Measurements from ENCODE around the gene TMEM207. TPM values are rescaled to one million over a fixed set of nuclear protein-coding genes. Genes with fewer than 3 reads are reported as not detected.

The TMEM207 gene
- polyA plus RNA-seq, 3 donors: not detected

GRCh38 chr3:190436331-190436730, 13.4 kb downstream of the TMEM207 start:
- no peak overlapping the region for H3K4me3 Mint-ChIP-seq
- TF ChIP-seq CTCF (IDR thresholded peaks at IDR 0.05): no peak
- Histone ChIP-seq H3K79me2 (ENCODE audit: insufficient read depth, low read length) (no peaks in the 10 kb centered on the region), H3K9me3 (replicated peaks in 1 of 2; ENCODE audit: control insufficient read depth in 1 of 2, insufficient read depth in 1 of 2, low read length in 2 of 2) (no peaks in the 10 kb centered on the region), H3K4me2 (replicated peaks; ENCODE audit: extremely low read depth, low read length, poor library complexity, severe bottlenecking) (no peak overlapping the region), H3K9ac (ENCODE audit: insufficient read depth, low read length, poor library complexity, severe bottlenecking) (no peak overlapping the region), H3K36me3 (replicated peaks in 1 of 2; ENCODE audit: control insufficient read depth in 1 of 2, insufficient read depth in 2 of 2, low read length in 2 of 2) (no peaks in the 10 kb centered on the region), H3K4me1 (ENCODE audit: control insufficient read depth in 1 of 2, insufficient read depth in 2 of 2, low read length in 2 of 2) (no peaks in the 10 kb centered on the region), H3K27ac (ENCODE audit: low read depth in 1 of 2, low read length in 2 of 2) (no peak overlapping the region), H2AFZ (ENCODE audit: insufficient read depth, low read depth, low read length, poor library complexity, severe bottlenecking) (no peak overlapping the region), H3K4me3 (replicated peaks in 1 of 3; ENCODE audit: low read depth in 2 of 3, low read length in 3 of 3) (no peak overlapping the region), H3K27me3 (ENCODE audit: control insufficient read depth in 2 of 2, insufficient read depth in 2 of 2, low read length in 2 of 2) (no peaks in the 10 kb centered on the region), H4K20me1 (ENCODE audit: insufficient read depth, low read length) (no peaks in the 10 kb centered on the region)
- H3K9me3 Mint-ChIP-seq: peaks cover 0 to 6% (median 2%) of the 10 kb centered on the region in 7 donors
- no peak for DNase-seq
- intact Hi-C loops (cut with micrococcal nuclease): no loop called here
- H3K27me3 Mint-ChIP-seq (ENCODE audit: low read depth in 3 of 3): peaks cover 2 to 9% (median 3%) of the 10 kb centered on the region in 3 donors
- no peaks in the 10 kb centered on the region for H3K4me1 Mint-ChIP-seq
- no peaks in the 10 kb centered on the region for H3K36me3 Mint-ChIP-seq
- WGBS (ENCODE audit: insufficient coverage): no CpG with 5 or more reads among the region's 2 CpGs
- H3K27ac Mint-ChIP-seq: no peak overlapping the region

DNA sequence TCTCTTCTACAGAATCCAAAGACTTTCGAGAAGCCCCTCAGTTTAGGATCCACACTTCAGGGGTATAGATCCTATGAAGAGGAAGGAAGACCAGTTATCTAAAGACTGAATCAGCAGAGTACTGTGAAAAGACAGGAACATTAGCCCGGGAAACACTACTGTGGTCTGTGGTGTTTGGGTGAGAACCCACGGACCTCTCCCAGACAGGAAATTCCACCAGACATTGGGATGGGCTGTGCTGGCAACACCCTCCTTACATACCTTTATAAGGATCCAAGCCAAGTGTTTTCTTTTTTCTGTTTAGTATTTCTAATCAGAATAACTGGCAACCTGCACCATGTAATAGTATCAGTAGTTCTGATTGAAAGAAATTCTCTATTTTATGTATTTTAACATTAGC, 14.1 kb downstream of the TMEM207 start:
- no CpG with 5 or more reads among the region's 3 CpGs for WGBS (ENCODE audit: insufficient coverage)
- H3K27me3 ChIP-seq (ENCODE audit: control insufficient read depth in 2 of 2, insufficient read depth in 2 of 2, low read length in 2 of 2): no peaks in the 10 kb centered on the region
- Mint-ChIP-seq H3K27ac (no peak overlapping the region), H3K36me3 (no peaks in the 10 kb centered on the region), H3K4me1 (no peaks in the 10 kb centered on the region), H3K4me3 (no peak overlapping the region), H3K27me3 (ENCODE audit: low read depth in 3 of 3) (peaks cover 2 to 9% (median 3%) of the 10 kb centered on the region in 3 donors), H3K9me3 (peaks cover 0 to 6% (median 2%) of the 10 kb centered on the region in 7 donors)
- no peaks in the 10 kb centered on the region for H3K9me3 ChIP-seq (replicated peaks in 1 of 2; ENCODE audit: control insufficient read depth in 1 of 2, insufficient read depth in 1 of 2, low read length in 2 of 2)
- H3K4me3 ChIP-seq (replicated peaks in 1 of 3; ENCODE audit: low read depth in 2 of 3, low read length in 3 of 3): no peak overlapping the region
- no peak overlapping the region for H3K9ac ChIP-seq (ENCODE audit: insufficient read depth, low read length, poor library complexity, severe bottlenecking)
- intact Hi-C loops (cut with micrococcal nuclease): no loop called here
- no peak for TF ChIP-seq CTCF (IDR thresholded peaks at IDR 0.05)
- no peak for DNase-seq
- H3K79me2 ChIP-seq (ENCODE audit: insufficient read depth, low read length): no peaks in the 10 kb centered on the region
- no peak overlapping the region for H2AFZ ChIP-seq (ENCODE audit: insufficient read depth, low read depth, low read length, poor library complexity, severe bottlenecking)
- H3K4me2 ChIP-seq (replicated peaks; ENCODE audit: extremely low read depth, low read length, poor library complexity, severe bottlenecking): no peak overlapping the region
- H3K27ac ChIP-seq (ENCODE audit: low read depth in 1 of 2, low read length in 2 of 2): no peak overlapping the region
- no peaks in the 10 kb centered on the region for H4K20me1 ChIP-seq (ENCODE audit: insufficient read depth, low read length)
- no peaks in the 10 kb centered on the region for H3K36me3 ChIP-seq (replicated peaks in 1 of 2; ENCODE audit: control insufficient read depth in 1 of 2, insufficient read depth in 2 of 2, low read length in 2 of 2)
- no peaks in the 10 kb centered on the region for H3K4me1 ChIP-seq (ENCODE audit: control insufficient read depth in 1 of 2, insufficient read depth in 2 of 2, low read length in 2 of 2)
